HepG2 (cell line): ENCODE results near the gene TBC1D22A.

Experiments used
- CTCF ChIP-seq: sonication (generic); formaldehyde crosslinking; IDR thresholded peaks from 2 replicates; pipeline ENCODE4 v1.5.0; 2020; ENCODE audit warnings: mild to moderate bottlenecking, missing genetic modification reagents, moderate library complexity
- FIP1L1 ChIP-seq: fragments of 200-400 bp; formaldehyde crosslinking; IDR thresholded peaks from 2 replicates; pipeline ENCODE4 v1.6.1; 2018; ENCODE audit warnings: low read depth, mild to moderate bottlenecking, low read length, moderate library complexity, borderline replicate concordance; ENCODE audit not compliant: insufficient read depth
- GFI1 ChIP-seq: sonication (generic); formaldehyde crosslinking; IDR thresholded peaks from 2 replicates; pipeline ENCODE4 v1.5.0; 2020; ENCODE audit warnings: missing genetic modification reagents, mild to moderate bottlenecking, borderline replicate concordance
- HBP1 ChIP-seq: IDR thresholded peaks from 2 replicates; pipeline ENCODE4 v1.6.1; 2016; ENCODE audit warnings: low read depth, control low read depth
- HOXD1 ChIP-seq: sonication (generic); formaldehyde crosslinking; IDR thresholded peaks from 2 replicates; pipeline ENCODE4 v1.5.0; 2020; ENCODE audit warnings: missing genetic modification reagents
- MAFF ChIP-seq: IDR thresholded peaks from 2 replicates; pipeline ENCODE4 v1.6.1; 2011; ENCODE audit warnings: low read depth, low read length, improper control_type of control experiment
- PAX8 ChIP-seq: sonication (generic); formaldehyde crosslinking; IDR thresholded peaks from 2 replicates; pipeline ENCODE4 v1.8.0; 2022; ENCODE audit warnings: mild to moderate bottlenecking, missing genetic modification reagents, borderline replicate concordance
- ZBTB7A ChIP-seq: sonication (generic); formaldehyde crosslinking; IDR thresholded peaks from 2 replicates; pipeline ENCODE4 v1.8.0; 2022; ENCODE audit warnings: mild to moderate bottlenecking, missing genetic modification reagents
- ZNF101 ChIP-seq: sonication (generic); formaldehyde crosslinking; IDR thresholded peaks from 2 replicates; pipeline ENCODE4 v1.4.0; 2020; ENCODE audit warnings: mild to moderate bottlenecking, low read depth, missing genetic modification reagents, borderline replicate concordance
- ZNF24 ChIP-seq: fragments of 450-650 bp; IDR thresholded peaks from 2 replicates; pipeline ENCODE4 v1.6.1; 2017; ENCODE audit warnings: antibody characterized with exemption, mild to moderate bottlenecking
- ZNF557 ChIP-seq: sonication (generic); formaldehyde crosslinking; IDR thresholded peaks from 2 replicates; pipeline ENCODE4 v1.4.0; 2020; ENCODE audit warnings: missing genetic modification reagents
- ZNF598 ChIP-seq: sonication (generic); formaldehyde crosslinking; IDR thresholded peaks from 2 replicates; pipeline ENCODE4 v1.5.1; 2020; ENCODE audit warnings: mild to moderate bottlenecking, missing genetic modification reagents, borderline replicate concordance
- TF ChIP-seq, protein P1 (sequence below): sonication (generic); formaldehyde crosslinking; IDR thresholded peaks from 2 replicates; pipeline ENCODE4 v1.4.0; 2020; ENCODE audit warnings: missing genetic modification reagents
- TF ChIP-seq, protein P2 (sequence below): sonication (generic); formaldehyde crosslinking; IDR thresholded peaks from 2 replicates; pipeline ENCODE4 v1.4.0; 2020; ENCODE audit warnings: mild to moderate bottlenecking, missing genetic modification reagents

DNA sequence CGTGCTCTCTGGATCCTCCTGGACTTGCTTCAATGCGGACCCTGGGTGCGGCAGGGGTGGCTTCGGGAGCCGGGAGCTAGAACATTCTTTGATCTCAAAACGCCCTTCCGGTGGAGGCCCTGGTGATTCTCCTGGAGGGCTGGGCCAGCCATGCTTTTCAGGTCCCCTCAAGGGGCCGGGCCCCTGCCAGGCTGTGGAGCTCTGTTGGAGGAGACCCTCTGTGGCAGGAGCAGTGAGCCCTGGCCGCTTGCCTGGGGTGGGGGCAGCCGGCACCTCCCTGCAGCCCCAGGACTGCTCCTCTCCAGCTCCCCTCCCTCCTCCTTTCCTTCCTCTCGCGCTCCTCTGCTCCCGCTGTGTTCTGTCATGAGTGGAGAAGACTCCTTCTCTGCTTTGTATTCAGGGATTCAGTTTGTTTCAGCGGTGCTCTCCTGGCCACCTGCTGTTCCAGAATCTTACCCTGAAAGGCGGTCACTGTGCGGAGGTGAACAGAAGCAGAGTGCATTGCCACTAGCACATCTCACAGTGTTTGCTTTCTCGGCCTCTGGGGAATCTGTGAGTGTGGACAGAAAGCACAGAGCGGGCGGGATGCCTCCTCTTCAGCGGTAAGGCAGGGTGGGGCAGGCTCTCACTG, 289.1 kb downstream of the TBC1D22A start:
- TF ChIP-seq PAX8 (CRISPR knock-in tag) (no peak), CTCF (CRISPR knock-in tag) (no peak), FIP1L1 (no peak), ZNF24 (no peak), MAFF (no peak), ZNF101 (CRISPR knock-in tag) (no peak), ZNF557 (CRISPR knock-in tag) (no peak), HBP1 (CRISPR knock-in tag) (no peak), ZNF598 (CRISPR knock-in tag) (no peak), HOXD1 (CRISPR knock-in tag) (no peak), GFI1 (no peak), ZBTB7A (CRISPR knock-in tag) (no peak)
- TF ChIP-seq, protein P1, sequence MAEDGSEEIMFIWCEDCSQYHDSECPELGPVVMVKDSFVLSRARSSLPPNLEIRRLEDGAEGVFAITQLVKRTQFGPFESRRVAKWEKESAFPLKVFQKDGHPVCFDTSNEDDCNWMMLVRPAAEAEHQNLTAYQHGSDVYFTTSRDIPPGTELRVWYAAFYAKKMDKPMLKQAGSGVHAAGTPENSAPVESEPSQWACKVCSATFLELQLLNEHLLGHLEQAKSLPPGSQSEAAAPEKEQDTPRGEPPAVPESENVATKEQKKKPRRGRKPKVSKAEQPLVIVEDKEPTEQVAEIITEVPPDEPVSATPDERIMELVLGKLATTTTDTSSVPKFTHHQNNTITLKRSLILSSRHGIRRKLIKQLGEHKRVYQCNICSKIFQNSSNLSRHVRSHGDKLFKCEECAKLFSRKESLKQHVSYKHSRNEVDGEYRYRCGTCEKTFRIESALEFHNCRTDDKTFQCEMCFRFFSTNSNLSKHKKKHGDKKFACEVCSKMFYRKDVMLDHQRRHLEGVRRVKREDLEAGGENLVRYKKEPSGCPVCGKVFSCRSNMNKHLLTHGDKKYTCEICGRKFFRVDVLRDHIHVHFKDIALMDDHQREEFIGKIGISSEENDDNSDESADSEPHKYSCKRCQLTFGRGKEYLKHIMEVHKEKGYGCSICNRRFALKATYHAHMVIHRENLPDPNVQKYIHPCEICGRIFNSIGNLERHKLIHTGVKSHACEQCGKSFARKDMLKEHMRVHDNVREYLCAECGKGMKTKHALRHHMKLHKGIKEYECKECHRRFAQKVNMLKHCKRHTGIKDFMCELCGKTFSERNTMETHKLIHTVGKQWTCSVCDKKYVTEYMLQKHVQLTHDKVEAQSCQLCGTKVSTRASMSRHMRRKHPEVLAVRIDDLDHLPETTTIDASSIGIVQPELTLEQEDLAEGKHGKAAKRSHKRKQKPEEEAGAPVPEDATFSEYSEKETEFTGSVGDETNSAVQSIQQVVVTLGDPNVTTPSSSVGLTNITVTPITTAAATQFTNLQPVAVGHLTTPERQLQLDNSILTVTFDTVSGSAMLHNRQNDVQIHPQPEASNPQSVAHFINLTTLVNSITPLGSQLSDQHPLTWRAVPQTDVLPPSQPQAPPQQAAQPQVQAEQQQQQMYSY, result no peak
- TF ChIP-seq, protein P2, sequence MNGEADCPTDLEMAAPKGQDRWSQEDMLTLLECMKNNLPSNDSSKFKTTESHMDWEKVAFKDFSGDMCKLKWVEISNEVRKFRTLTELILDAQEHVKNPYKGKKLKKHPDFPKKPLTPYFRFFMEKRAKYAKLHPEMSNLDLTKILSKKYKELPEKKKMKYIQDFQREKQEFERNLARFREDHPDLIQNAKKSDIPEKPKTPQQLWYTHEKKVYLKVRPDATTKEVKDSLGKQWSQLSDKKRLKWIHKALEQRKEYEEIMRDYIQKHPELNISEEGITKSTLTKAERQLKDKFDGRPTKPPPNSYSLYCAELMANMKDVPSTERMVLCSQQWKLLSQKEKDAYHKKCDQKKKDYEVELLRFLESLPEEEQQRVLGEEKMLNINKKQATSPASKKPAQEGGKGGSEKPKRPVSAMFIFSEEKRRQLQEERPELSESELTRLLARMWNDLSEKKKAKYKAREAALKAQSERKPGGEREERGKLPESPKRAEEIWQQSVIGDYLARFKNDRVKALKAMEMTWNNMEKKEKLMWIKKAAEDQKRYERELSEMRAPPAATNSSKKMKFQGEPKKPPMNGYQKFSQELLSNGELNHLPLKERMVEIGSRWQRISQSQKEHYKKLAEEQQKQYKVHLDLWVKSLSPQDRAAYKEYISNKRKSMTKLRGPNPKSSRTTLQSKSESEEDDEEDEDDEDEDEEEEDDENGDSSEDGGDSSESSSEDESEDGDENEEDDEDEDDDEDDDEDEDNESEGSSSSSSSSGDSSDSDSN, result no peak
